GM21529 (cell line): Measurements from ENCODE around the gene ACSS1.
A peak's percentile ranks its signal among the peaks of the same experiment; 100 is the strongest.

ENCODE experiments used
- ATAC-seq: cut with Tn5 transposase; IDR thresholded peaks from one replicate; pipeline ENCODE4 v1.9.1; 2021; ENCODE audit not compliant: unreplicated experiment

ACSS1 gene

DNA sequence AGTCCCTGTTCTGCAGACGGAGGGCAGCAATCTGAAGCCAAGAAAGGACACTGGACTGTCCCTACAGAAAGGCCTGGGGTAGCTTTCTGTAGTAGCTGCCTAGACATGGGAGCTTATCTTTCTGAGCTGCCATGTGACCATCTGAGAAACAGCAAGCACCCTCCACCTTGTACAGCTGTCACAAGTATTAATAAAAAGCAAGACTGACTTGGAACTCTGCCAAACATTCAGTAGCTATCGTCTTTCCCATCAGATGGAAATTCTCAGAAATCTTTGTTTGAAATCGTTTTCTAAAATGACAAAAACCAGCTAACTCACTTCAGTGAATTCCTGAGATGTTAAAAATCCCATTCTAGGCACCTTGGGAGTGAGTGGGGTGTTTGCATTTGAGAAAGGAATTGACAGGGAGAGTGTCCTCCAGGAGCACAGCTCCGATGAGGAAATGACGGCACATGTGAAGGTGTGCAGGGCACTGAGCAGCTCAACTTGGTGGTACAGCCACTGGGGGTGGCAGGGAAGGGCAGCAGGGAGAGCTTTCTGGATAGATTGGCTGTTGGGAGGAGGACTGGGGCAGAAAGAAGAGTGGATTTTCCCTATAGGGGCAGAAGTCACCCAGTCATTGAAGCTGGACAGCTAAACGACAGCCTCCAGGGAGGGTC lies 24.5 kb downstream of the ACSS1 start:
- ATAC-seq: no peak

DNA sequence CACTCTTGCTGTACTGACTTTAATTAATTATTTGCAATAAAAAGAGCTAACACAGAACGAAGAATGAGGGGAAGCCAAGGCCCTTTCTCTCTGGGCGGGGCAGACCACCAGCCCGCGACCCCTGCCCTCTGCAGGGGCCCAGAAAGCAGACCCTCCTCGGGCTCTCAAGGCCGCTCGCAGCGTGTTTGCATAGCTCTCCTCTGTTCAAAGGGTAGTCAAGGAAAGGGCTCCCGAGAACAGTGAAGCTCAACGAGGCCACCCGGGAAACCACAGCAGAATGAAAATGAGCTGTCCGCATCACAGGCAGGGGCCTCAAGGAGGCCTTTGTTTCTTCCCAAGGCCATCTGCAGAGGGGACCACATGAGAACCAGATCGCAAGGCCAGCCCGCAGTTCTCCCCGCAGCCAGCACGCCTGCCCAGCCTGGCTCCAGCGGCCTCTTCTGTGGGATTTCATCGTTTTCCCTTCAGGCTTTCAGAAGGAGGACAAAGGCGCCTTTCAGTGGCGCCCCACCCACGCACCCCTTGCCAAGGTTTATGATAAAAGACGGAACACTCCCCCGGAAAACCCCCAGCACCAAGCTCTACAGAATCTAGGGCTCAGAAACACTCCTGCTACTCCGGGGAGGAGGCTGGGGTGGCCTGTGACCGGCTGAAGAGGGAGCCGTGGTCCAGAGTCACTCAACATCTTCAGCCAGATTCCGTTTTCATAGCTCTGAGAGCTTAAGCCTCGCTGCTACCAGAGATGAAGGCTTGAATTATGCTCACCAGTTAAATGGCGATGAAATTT lies 25.3 kb downstream of the ACSS1 start:
- no peak for ATAC-seq

DNA sequence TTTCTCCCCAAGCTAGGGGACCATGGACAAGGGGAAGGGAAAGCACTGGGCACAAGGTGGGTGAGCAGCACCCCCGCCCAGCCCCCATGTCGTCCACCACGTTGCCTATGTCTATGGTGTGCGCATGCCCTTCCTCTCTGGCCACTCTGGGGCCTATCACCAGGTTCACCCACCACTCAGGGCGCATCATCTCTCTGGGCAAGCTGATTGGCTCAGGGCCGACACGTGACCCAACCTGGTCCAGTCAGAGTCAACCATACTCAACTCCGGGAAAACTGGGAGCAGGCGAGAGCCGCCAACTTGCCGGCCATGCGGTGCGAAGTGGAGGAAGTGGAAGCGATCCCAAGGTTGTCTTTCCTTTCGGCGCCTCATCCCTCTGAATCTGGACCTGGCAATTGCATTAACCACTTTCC lies 25.9 kb downstream of the ACSS1 start:
- ATAC-seq: no peak

DNA sequence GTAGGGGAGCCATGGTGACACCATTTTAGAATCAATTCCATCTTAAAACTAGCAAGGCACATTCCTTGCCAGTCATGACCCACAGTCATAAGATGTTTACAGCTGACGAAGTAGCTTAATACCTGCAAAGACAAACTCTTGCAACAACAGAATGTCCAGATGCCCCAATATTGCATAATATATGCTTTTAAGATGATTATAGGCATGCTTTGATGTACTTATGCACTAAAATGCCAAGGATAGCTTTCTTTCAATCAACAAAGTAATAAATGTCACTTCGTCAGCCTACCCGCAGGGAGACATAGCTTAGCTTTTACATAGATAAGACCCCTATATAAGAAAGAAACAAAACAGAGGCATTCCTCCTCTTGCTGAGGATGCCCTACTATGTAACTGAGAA lies 26.7 kb downstream of the ACSS1 start:
- no peak for ATAC-seq

GRCh38 chr20:25030649-25031207 lies 27.2 kb downstream of the ACSS1 start:
- no peak for ATAC-seq

DNA sequence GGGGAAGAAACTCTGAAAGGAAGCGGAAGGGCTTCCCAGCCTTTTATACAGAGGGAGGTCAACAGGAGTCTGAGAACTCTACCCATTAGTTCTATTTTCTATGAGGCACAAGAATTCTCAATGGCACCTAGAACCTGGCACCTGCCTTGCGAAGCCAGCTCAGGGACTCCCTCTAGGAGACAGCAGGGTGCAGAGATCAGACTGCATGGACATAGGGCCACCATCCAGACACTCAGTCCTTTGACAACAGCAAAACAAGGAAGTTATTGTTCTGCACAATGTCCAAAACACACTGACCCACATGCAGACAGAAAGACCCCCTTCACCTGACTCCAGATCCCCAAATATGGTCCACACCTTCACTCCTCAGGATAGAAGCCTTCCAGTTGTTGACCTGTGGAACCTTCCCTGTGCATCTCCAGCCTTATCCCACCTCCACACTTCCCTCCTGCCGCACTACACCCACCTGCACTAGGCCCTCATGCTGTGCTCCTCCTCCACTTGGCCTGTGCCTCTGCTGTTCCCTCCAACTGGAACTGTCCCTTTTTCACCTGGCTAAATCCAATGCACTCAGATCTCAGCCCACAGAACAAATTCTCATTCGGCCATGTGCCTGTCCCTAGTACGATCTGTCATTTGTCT lies 27.8 kb downstream of the ACSS1 start:
- no peak for ATAC-seq

- no peak for ATAC-seq
These were observed 31.8 kb downstream of the ACSS1 start for GRCh38 chr20:25025986-25026605.

DNA sequence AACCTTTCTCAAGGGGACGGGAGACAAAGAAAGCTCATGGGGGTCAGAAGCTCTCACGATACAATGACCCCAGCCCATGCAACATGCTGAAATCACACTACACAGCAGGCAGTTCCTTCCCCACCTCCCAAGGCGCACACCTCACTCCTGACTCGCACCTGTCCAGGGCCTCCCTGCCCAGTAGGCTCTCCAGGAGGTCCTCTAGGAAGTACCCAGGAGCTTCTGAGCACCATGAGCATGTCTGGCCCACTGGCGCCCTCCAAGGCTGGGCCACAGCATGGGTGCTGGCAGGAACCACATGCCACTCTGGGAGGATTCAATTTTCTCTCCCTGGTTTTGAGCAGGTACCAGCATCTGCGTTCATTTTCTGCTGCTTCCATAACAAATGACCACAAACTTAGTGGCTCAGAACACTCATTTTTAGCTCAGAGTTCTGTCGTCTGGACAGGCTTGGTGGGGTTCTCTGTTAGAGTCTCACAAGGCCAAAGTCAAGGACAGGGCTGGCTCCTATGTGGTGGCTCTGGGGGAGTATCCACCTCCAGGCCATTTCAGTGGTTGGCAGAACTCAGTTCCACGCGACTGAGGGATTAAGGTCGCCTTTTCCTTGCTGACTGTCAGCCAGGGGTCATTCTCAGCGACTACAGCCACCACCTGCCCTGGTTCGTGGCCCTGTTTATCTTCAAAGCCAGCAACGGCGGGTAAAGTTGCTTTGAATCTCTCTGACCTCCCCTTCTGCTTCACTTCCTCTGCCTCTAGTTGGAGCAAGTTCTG lies 32.7 kb downstream of the ACSS1 start:
- no peak for ATAC-seq

DNA sequence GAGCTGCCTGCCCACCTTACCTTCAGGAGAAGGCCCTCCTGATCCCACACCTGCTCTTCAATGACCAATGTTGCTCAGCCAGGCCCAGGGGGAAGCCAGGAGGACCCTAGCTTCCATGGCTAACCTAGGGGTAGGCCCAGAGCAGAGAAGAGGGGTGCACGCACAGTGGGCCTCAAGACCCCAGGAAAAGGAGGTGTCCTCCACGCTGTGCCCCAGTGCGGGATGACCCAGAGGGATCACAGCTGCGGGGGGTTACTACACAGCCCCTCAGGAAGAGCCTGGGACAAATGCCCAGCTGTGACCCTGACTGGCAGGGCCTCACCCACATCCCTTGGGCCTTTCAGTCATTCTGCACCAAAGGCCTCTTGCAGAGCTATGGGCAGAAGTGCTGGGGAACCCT lies 33.8 kb downstream of the ACSS1 start:
- ATAC-seq: no peak

GRCh38 chr20:25023356-25023755 lies 34.6 kb downstream of the ACSS1 start:
- ATAC-seq: no peak

- no peak for ATAC-seq
These were observed 35.3 kb downstream of the ACSS1 start for GRCh38 chr20:25022680-25023079.

- ATAC-seq: no peak
These were observed 36.6 kb downstream of the ACSS1 start for GRCh38 chr20:25021336-25021735.

DNA sequence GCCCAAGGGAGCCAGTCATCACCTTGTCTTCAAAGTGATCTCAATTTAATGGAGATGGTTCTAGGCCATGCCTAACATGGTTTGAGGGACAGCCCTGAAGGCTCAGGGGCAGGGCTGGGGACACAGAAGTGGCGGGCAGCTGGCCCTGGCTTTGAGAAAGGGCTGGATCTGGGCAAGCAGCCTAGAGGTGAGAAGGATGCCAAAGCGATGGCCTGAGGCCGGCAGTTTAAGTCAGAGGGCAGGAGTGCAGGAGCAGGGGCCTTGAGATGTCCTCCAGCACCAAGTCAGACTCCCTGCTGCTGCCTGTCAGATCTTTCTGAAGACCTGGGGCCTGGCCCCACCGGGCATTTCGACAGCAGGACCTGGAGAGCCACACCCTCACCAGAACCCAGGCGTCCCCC lies 37.0 kb downstream of the ACSS1 start:
- no peak for ATAC-seq

- no peak for ATAC-seq
These were observed 37.6 kb downstream of the ACSS1 start for GRCh38 chr20:25020345-25020744.

- no peak for ATAC-seq
These were observed 38.4 kb downstream of the ACSS1 start for GRCh38 chr20:25019381-25020155.

- ATAC-seq: no peak
These were observed 39.1 kb downstream of the ACSS1 start for GRCh38 chr20:25018841-25019240.

GRCh38 chr20:25018425-25018824 lies 39.5 kb downstream of the ACSS1 start:
- no peak for ATAC-seq

DNA sequence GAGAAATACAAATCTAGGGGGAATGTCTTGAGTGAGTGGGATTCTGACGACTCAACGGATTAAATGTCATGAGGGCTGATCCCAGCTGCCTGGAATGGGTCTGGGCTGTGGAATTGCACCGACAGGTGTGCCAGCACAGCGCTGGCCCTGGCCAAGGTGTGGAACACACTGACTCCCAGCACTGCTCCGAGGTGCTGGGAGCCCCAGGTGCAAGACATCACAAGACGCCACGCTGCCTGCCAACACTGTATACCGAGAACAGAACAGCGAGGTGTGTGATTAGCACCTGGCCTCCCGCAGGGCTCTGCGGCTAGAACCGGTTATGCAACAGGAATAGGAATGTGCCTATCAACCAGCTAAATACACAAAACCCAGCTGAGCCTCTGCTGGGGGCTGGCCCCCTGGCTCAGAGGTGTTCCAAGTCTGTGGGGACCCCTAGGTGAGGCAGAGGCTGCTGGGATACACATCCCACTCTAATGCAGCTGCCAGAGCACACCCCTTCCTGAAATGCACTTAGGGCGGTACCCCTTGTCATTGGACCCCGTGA lies 40.6 kb downstream of the ACSS1 start:
- ATAC-seq: no peak

- no peak for ATAC-seq
These were observed 41.5 kb downstream of the ACSS1 start for GRCh38 chr20:25016471-25016870.

GRCh38 chr20:25015986-25016385 lies 42.0 kb downstream of the ACSS1 start:
- peak; percentile 68 for ATAC-seq
